HCT116 (cell line): Measurements from ENCODE around the gene PPP1CB. TPM values are rescaled to one million over a fixed set of nuclear protein-coding genes. Genes with fewer than 3 reads are reported as not detected.

Experiments
- ATAC-seq: fragments of 200-7000 bp; cut with Tn5 transposase; 2 replicates; pipeline ENCODE4 v1.9.1; 2020; ENCODE audit warnings: mild to moderate bottlenecking, moderate library complexity
- BruUV-seq: library from RNA; stranded (reverse); fragments of 400-500 nt; replicated peaks from 2 replicates; lab custom pipeline; 2021; lab: Mats Ljungman, UMichigan
- CTCF ChIA-PET: fragments of 300-600 bp; sonication (Branson Sonifier 250); formaldehyde crosslinking; loops from one replicate; lab custom pipeline; 2021; ENCODE audit warnings: antibody characterized with exemption; lab: Charles Lee
- POLR2A ChIA-PET: fragments of 300-600, 350-600 bp; sonication (Branson Sonifier 250); formaldehyde crosslinking; loops from one replicate; lab custom pipeline; 2021; ENCODE audit warnings: antibody characterized with exemption; lab: Charles Lee
- RAD21 ChIA-PET, 2 experiments: fragments of 300-600 bp; sonication (Branson Sonifier 250); formaldehyde crosslinking; loops; one replicate each; lab custom pipeline; 2023; ENCODE audit warnings: low total read pairs in 2 of 2; ENCODE audit not compliant: uncharacterized antibody in 2 of 2, unreplicated experiment in 2 of 2, low non-redundant PET in 1 of 2; lab: Charles Lee
- DNase-seq: peaks from one replicate; pipeline ENCODE4 v3.0.0-alpha.2; 2010; ENCODE audit warnings: low read depth, low spot score
- H2AFZ ChIP-seq: fragments of 200-600 bp; shearing (Covaris generic), sonication (generic); 2 replicates; pipeline ENCODE4 v1.6.1; 2017; ENCODE audit warnings: low read depth, mixed run types, mixed read lengths, antibody characterized with exemption, low read length; ENCODE audit not compliant: poor library complexity, severe bottlenecking
- H3K27ac ChIP-seq: 2 replicates; pipeline ENCODE4 v1.5.1; 2012; ENCODE audit warnings: low read depth, low read length
- H3K27me3 ChIP-seq: fragments of 200-600 bp; sonication (generic); 2 replicates; pipeline ENCODE4 v1.6.1; 2016; ENCODE audit warnings: mixed run types, low read length, mixed read lengths; ENCODE audit not compliant: insufficient read depth
- H3K36me3 ChIP-seq, 2 experiments: fragments of 200-500 bp in 1 of 2; fragments of 200-600 bp in 1 of 2; sonication (Bioruptor generic) in 1 of 2; sonication (generic) in 1 of 2; 2 replicates each; pipeline versions ENCODE4 v1.5.1 to v1.6.1; 2014 to 2016; ENCODE audit warnings: low read length in 2 of 2, inconsistent platforms in 1 of 2, mixed read lengths in 1 of 2, mixed run types in 1 of 2; ENCODE audit not compliant: insufficient read depth in 2 of 2, control insufficient read depth in 1 of 2
- H3K4me1 ChIP-seq, 2 experiments: fragments of 200-600 bp in 1 of 2; sonication (generic) in 1 of 2; 2 replicates each; pipeline versions ENCODE4 v1.5.1 to v1.6.1; 2012 to 2017; ENCODE audit warnings: low read length in 2 of 2, inconsistent platforms in 1 of 2, mild to moderate bottlenecking in 1 of 2, mixed read lengths in 1 of 2, mixed run types in 1 of 2, moderate library complexity in 1 of 2; ENCODE audit not compliant: insufficient read depth in 2 of 2, control insufficient read depth in 1 of 2
- H3K4me2 ChIP-seq: fragments of 200-600 bp; sonication (generic); 2 replicates; pipeline ENCODE4 v1.6.1; 2017; ENCODE audit warnings: mixed run types, low read length, mixed read lengths
- H3K4me3 ChIP-seq, 2 experiments: fragments of 200-600 bp in 1 of 2; sonication (generic) in 1 of 2; replicated peaks in 1 of 2; 2 replicates each; pipeline ENCODE4 v1.5.1; 2011 to 2016; ENCODE audit warnings: low read length in 2 of 2, control low read depth in 1 of 2, low read depth in 1 of 2, mild to moderate bottlenecking in 1 of 2, mixed read lengths in 1 of 2, mixed run types in 1 of 2
- H3K79me2 ChIP-seq: fragments of 200-600 bp; sonication (generic); 2 replicates; pipeline ENCODE4 v1.6.1; 2017; ENCODE audit warnings: mild to moderate bottlenecking, mixed run types, low read length, moderate library complexity, mixed read lengths; ENCODE audit not compliant: insufficient read depth
- H3K9ac ChIP-seq: fragments of 200-600 bp; sonication (generic); 2 replicates; pipeline ENCODE4 v1.6.1; 2016; ENCODE audit warnings: low read length, mixed read lengths
- H3K9me2 ChIP-seq: fragments of 200-600 bp; sonication (generic), shearing (Covaris generic); 2 replicates; pipeline ENCODE4 v1.6.1; 2017; ENCODE audit warnings: mixed run types, mild to moderate bottlenecking, moderate library complexity; ENCODE audit not compliant: insufficient read depth
- H3K9me3 ChIP-seq, 2 experiments: fragments of 200-500 bp in 1 of 2; fragments of 200-600 bp in 1 of 2; sonication (Bioruptor generic) in 1 of 2; sonication (generic) in 1 of 2; 2 replicates each; pipeline ENCODE4 v1.6.1; 2014 to 2017; ENCODE audit warnings: low read length in 2 of 2, mixed read lengths in 2 of 2, inconsistent platforms in 1 of 2, low read depth in 1 of 2, mild to moderate bottlenecking in 1 of 2, mixed run types in 1 of 2, moderate library complexity in 1 of 2; ENCODE audit not compliant: control insufficient read depth in 1 of 2, insufficient read depth in 1 of 2
- H4K20me1 ChIP-seq: fragments of 200-600 bp; sonication (generic), shearing (Covaris generic); 2 replicates; pipeline ENCODE4 v1.6.1; 2017; ENCODE audit warnings: mixed run types, mild to moderate bottlenecking, moderate library complexity; ENCODE audit not compliant: insufficient read depth
- CBX3 ChIP-seq: IDR thresholded peaks from 2 replicates; pipeline ENCODE4 v1.6.1; 2012; ENCODE audit warnings: low read depth
- EGR1 ChIP-seq: IDR thresholded peaks from 2 replicates; pipeline ENCODE4 v1.6.1; 2012; ENCODE audit warnings: low read depth
- EZH2 ChIP-seq: fragments of 200-600 bp; sonication (generic); IDR thresholded peaks from 2 replicates; pipeline ENCODE4 v1.6.1; 2017; ENCODE audit warnings: antibody characterized with exemption, mixed run types
- JUND ChIP-seq: IDR thresholded peaks from 2 replicates; pipeline ENCODE4 v1.6.1; 2012
- POLR2AphosphoS5 ChIP-seq: IDR thresholded peaks from 2 replicates; pipeline ENCODE4 v1.6.1; 2011; ENCODE audit warnings: mild to moderate bottlenecking, low read depth, low read length, moderate library complexity
- RAD21 ChIP-seq: IDR thresholded peaks from 2 replicates; pipeline ENCODE4 v1.6.1; 2012; ENCODE audit warnings: low read depth, mild to moderate bottlenecking
- SIN3A ChIP-seq: IDR thresholded peaks from 2 replicates; pipeline ENCODE4 v1.6.1; 2012; ENCODE audit warnings: low read depth
- SRF ChIP-seq: IDR thresholded peaks from 2 replicates; pipeline ENCODE4 v1.6.1; 2012; ENCODE audit warnings: low read depth
- YY1 ChIP-seq: IDR thresholded peaks from 2 replicates; pipeline ENCODE4 v1.6.1; 2011; ENCODE audit warnings: low read length, low read depth, moderate library complexity, mild to moderate bottlenecking; ENCODE audit not compliant: insufficient replicate concordance; ENCODE audit errors: extremely low read depth
- ZNF274 ChIP-seq: fragments of 200-500 bp; sonication (Bioruptor generic); IDR thresholded peaks from 2 replicates; pipeline ENCODE4 v1.6.1; 2014; ENCODE audit warnings: mild to moderate bottlenecking, low read depth, low read length, inconsistent platforms
- intact Hi-C: fragments of 100-400 bp; cut with micrococcal nuclease; formaldehyde crosslinking; loops from 2 replicates; pipeline ENCODE4 v1.10.0; 2022
- total RNA-seq: library from RNA; stranded (reverse); gene quantifications from one replicate; pipeline ENCODE4 v1.2.1, GENCODE V29; 2021; ENCODE audit not compliant: unreplicated experiment
- TF ChIP-seq, protein P1 (sequence below): IDR thresholded peaks from 2 replicates; pipeline ENCODE4 v1.6.1; 2012
- TF ChIP-seq, protein P2 (sequence below): IDR thresholded peaks from 2 replicates; pipeline ENCODE4 v1.6.1; 2012
- TF ChIP-seq, protein P3 (sequence below), 3 experiments: fragments of 200-600 bp in 1 of 3; sonication (generic) in 1 of 3; IDR thresholded peaks in 2 of 3; conservative IDR thresholded peaks in 1 of 3; 2 replicates each; pipeline ENCODE4 v1.5.1; 2012 to 2017; ENCODE audit warnings: low read depth in 2 of 3, low read length in 2 of 3, antibody characterized with exemption in 1 of 3, borderline replicate concordance in 1 of 3, control low read depth in 1 of 3, mild to moderate bottlenecking in 1 of 3, mixed read lengths in 1 of 3, mixed run types in 1 of 3, moderate library complexity in 1 of 3; ENCODE audit not compliant: insufficient read depth in 1 of 3

Gene PPP1CB
- total RNA-seq, 1 experiment from 2014 or later: 174 TPM

DNA sequence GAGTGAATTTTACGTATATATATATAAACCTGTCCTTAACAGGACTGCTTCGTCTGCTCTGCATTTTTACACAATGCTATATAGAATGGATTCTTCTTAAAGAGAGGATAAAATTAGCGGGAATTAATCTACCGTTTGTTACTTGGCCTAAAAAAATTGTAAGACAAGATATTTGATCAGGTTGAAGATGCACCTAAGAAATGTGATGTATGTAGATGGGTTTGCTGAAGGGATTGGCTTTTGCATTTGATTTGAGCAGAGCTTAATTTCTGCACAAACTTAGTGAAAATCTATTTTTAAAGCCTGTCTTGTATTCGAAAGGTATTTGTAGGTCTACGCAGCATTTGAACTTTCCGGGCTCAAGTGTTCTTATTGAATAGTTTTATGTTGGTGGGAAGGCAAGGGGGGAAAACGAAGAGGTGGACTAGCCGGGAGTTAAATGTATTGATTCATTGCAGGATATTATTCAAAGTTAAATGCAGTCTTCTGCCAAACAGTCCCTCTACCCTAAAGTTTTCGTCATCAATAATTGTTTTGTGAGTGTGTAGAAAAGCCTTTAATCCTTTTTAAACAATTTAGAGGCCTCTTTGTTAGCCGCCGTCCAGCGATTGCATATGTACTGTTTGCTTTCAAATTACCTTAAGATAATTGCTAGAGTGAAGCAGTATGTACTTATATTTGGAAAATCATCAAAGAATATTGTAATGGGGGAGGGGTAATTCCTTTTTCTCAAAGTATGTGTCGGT is 1.2 kb downstream of the PPP1CB start:
- no peaks in the 10 kb centered on the region for H3K36me3 ChIP-seq
- POLR2A ChIA-PET: interaction anchor here (0.8 to 1.7 kb wide), 5 partner anchors 17 to 131 kb away, joined by 3 to 6 read pairs (median 3); partner anchors contain the start of gene TRMT61B
- RAD21 ChIA-PET: interaction anchor here (0.9 to 1.4 kb wide), 2 partner anchors 131 to 159 kb away, joined by 3 to 9 read pairs; no protein-coding TSS in a partner anchor
- H3K27me3 ChIP-seq: no peaks in the 10 kb centered on the region
- H3K4me3 ChIP-seq: peak overlapping the region; percentile 76 to 77
- no peak overlapping the region for H2AFZ ChIP-seq
- TF ChIP-seq, protein P1, sequence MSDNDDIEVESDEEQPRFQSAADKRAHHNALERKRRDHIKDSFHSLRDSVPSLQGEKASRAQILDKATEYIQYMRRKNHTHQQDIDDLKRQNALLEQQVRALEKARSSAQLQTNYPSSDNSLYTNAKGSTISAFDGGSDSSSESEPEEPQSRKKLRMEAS: no peak
- TF ChIP-seq ZNF274 (no peak), EGR1 (no peak), SIN3A (0 out of 2 replicates have a peak, but pooled peaks have one; percentile 21), JUND (no peak), POLR2AphosphoS5 (peak; percentile 6; the same call in 1 of the 2 replicates), RAD21 (0 out of 2 replicates have a peak, but pooled peaks have one; percentile 1), EZH2 (no peak), CBX3 (no peak), SRF (no peak), YY1 (no peak)
- TF ChIP-seq, protein P2, sequence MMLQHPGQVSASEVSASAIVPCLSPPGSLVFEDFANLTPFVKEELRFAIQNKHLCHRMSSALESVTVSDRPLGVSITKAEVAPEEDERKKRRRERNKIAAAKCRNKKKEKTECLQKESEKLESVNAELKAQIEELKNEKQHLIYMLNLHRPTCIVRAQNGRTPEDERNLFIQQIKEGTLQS: no peak
- TF ChIP-seq, protein P3, sequence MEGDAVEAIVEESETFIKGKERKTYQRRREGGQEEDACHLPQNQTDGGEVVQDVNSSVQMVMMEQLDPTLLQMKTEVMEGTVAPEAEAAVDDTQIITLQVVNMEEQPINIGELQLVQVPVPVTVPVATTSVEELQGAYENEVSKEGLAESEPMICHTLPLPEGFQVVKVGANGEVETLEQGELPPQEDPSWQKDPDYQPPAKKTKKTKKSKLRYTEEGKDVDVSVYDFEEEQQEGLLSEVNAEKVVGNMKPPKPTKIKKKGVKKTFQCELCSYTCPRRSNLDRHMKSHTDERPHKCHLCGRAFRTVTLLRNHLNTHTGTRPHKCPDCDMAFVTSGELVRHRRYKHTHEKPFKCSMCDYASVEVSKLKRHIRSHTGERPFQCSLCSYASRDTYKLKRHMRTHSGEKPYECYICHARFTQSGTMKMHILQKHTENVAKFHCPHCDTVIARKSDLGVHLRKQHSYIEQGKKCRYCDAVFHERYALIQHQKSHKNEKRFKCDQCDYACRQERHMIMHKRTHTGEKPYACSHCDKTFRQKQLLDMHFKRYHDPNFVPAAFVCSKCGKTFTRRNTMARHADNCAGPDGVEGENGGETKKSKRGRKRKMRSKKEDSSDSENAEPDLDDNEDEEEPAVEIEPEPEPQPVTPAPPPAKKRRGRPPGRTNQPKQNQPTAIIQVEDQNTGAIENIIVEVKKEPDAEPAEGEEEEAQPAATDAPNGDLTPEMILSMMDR (IDR thresholded peaks at IDR 0.05 in 2 of 3, conservative IDR thresholded peaks at IDR 0.05 in 1 of 3; ENCODE audit: borderline replicate concordance in 1 of 3, insufficient read depth in 1 of 3, low read depth in 2 of 3, low read length in 2 of 3): no peak
- CTCF ChIA-PET: interaction anchor here (1.0 to 2.6 kb wide), 3 partner anchors 132 to 186 kb away, joined by 4 to 29 read pairs (median 12); no protein-coding TSS in a partner anchor
- DNase-seq: no peak
- ATAC-seq: no peak
- no peaks in the 10 kb centered on the region for H3K9me2 ChIP-seq
- peaks cover 22% of the 10 kb centered on the region for H4K20me1 ChIP-seq
- no peaks in the 10 kb centered on the region for H3K9me3 ChIP-seq
- peak overlapping the region; percentile 95 for H3K27ac ChIP-seq
- intact Hi-C loops: loop anchor here (1.0 to 5.0 kb wide), 4 partner anchors 132 to 1001 kb away; no protein-coding TSS in a partner anchor
- peak overlapping the region; percentile 97 for H3K9ac ChIP-seq
- TSS peak; percentile 50 for BruUV-seq
- peaks cover 60% of the 10 kb centered on the region for H3K79me2 ChIP-seq
- H3K4me2 ChIP-seq: peak overlapping the region; percentile 89
- H3K4me1 ChIP-seq: peaks cover 3 to 19% of the 10 kb centered on the region in 2 experiments; a peak in 2 of 4 replicates
